Activated CD8-positive, alpha-beta T cell treated with anti-CD3 and anti-CD28 coated beads for 36 hours (primary cell): ENCODE results near the gene CCL16. TPM values are rescaled to one million over a fixed set of nuclear protein-coding genes. Genes with fewer than 3 reads are reported as not detected.

Experiments used
- ATAC-seq: fragments of 200-7000 bp; cut with Tn5 transposase; one replicate; pipeline ENCODE4 v1.10.0; 2021; ENCODE audit warnings: mild to moderate bottlenecking, moderate library complexity
- CTCF ChIA-PET: fragments of 350-600 bp; sonication (Branson Sonifier 250); formaldehyde crosslinking; loops from one replicate; lab custom pipeline; 2021; ENCODE audit warnings: antibody characterized with exemption; lab: Charles Lee
- POLR2A ChIA-PET: fragments of 350-600 bp; sonication (Branson Sonifier 250); formaldehyde crosslinking; loops from one replicate; lab custom pipeline; 2021; ENCODE audit warnings: antibody characterized with exemption; lab: Charles Lee
- DNase-seq: peaks from one replicate; pipeline ENCODE4 v3.0.0-alpha.2; 2020
- H3K27ac Mint-ChIP-seq: one replicate; pipeline ENCODE4 v1.8.0; 2021; ENCODE audit warnings: mild to moderate bottlenecking, mixed read lengths
- H3K27me3 Mint-ChIP-seq: one replicate; pipeline ENCODE4 v1.8.0; 2021; ENCODE audit warnings: mixed read lengths
- H3K36me3 Mint-ChIP-seq: one replicate; pipeline ENCODE4 v1.8.0; 2021; ENCODE audit warnings: low read depth, mixed read lengths
- H3K4me1 Mint-ChIP-seq: one replicate; pipeline ENCODE4 v1.8.0; 2021; ENCODE audit warnings: low read depth, mixed read lengths
- H3K4me3 Mint-ChIP-seq: one replicate; pipeline ENCODE4 v1.8.0; 2021; ENCODE audit warnings: mild to moderate bottlenecking, moderate library complexity, mixed read lengths
- H3K9me3 Mint-ChIP-seq: one replicate; pipeline ENCODE4 v1.8.0; 2021; ENCODE audit warnings: mixed read lengths
- CTCF ChIP-seq: fragments of 200-600 bp; IDR thresholded peaks from one replicate; pipeline ENCODE4 v1.8.0; 2022; ENCODE audit warnings: antibody characterized with exemption, mild to moderate bottlenecking
- intact Hi-C: fragments of 100-400 bp; cut with micrococcal nuclease; formaldehyde crosslinking; loops from one replicate; pipeline ENCODE4 v1.10.0; 2022
- total RNA-seq, 2 experiments: library from RNA; stranded (reverse); gene quantifications; one replicate each; pipeline ENCODE4 v1.2.3, GENCODE V29; 2021

CCL16 gene
- total RNA-seq, 2 experiments from 2014 or later: not detected

- no peaks in the 10 kb centered on the region for H3K4me1 Mint-ChIP-seq
- no peaks in the 10 kb centered on the region for H3K27me3 Mint-ChIP-seq
- ATAC-seq (no peak), DNase-seq (no peak)
- ChIA-PET POLR2A (no interaction called here), CTCF (interaction anchor here (0.8 to 11.8 kb wide), 27 partner anchors 7 to 184 kb away, joined by 3 to 299 read pairs (median 5); partner anchors contain the start of genes CCL14, CCL16 and HEATR9)
- no peak overlapping the region for H3K4me3 Mint-ChIP-seq
- no peak for TF ChIP-seq CTCF
- H3K36me3 Mint-ChIP-seq: no peaks in the 10 kb centered on the region
- intact Hi-C loops: loop anchor here (2.0 kb wide), 1 partner anchor 180 kb away; no protein-coding TSS in a partner anchor
- no peaks in the 10 kb centered on the region for H3K9me3 Mint-ChIP-seq
- no peak overlapping the region for H3K27ac Mint-ChIP-seq
Observed at GRCh38 chr17:35968520-35969054, 12.7 kb downstream of the CCL16 start.

GRCh38 chr17:35965272-35965671 is 16.0 kb downstream of the CCL16 start:
- no peak for TF ChIP-seq CTCF
- no peaks in the 10 kb centered on the region for H3K27me3 Mint-ChIP-seq
- ATAC-seq (no peak), DNase-seq (no peak)
- intact Hi-C loops: no loop called here
- H3K4me3 Mint-ChIP-seq: no peak overlapping the region
- CTCF ChIA-PET: interaction anchor here (1.6 to 2.1 kb wide), 4 partner anchors 10 to 184 kb away, joined by 4 to 15 read pairs (median 10); no protein-coding TSS in a partner anchor
- POLR2A ChIA-PET: no interaction called here
- no peaks in the 10 kb centered on the region for H3K4me1 Mint-ChIP-seq
- no peaks in the 10 kb centered on the region for H3K36me3 Mint-ChIP-seq
- H3K27ac Mint-ChIP-seq: no peak overlapping the region
- H3K9me3 Mint-ChIP-seq: no peaks in the 10 kb centered on the region

GRCh38 chr17:35963663-35964062 is 17.6 kb downstream of the CCL16 start:
- DNase-seq: no peak

GRCh38 chr17:35953720-35954119 is 27.6 kb downstream of the CCL16 start:
- POLR2A ChIA-PET: no interaction called here

More at GRCh38 chr17:35963663-35964062, 17.6 kb downstream of the CCL16 start:
- no peak for TF ChIP-seq CTCF
- no peaks in the 10 kb centered on the region for H3K4me1 Mint-ChIP-seq
- no peaks in the 10 kb centered on the region for H3K9me3 Mint-ChIP-seq
- H3K36me3 Mint-ChIP-seq: no peaks in the 10 kb centered on the region
- H3K27me3 Mint-ChIP-seq: peaks cover 2% of the 10 kb centered on the region
- ChIA-PET POLR2A (no interaction called here), CTCF (interaction anchor here (0.7 to 1.3 kb wide), 4 partner anchors 110 to 188 kb away, joined by 3 to 5 read pairs (median 4); no protein-coding TSS in a partner anchor)
- intact Hi-C loops: no loop called here
- H3K27ac Mint-ChIP-seq: no peak overlapping the region
- H3K4me3 Mint-ChIP-seq: no peak overlapping the region
- ATAC-seq: no peak

More at GRCh38 chr17:35953720-35954119, 27.6 kb downstream of the CCL16 start:
- CTCF ChIA-PET: no interaction called here
- H3K9me3 Mint-ChIP-seq: no peaks in the 10 kb centered on the region
- H3K27ac Mint-ChIP-seq: no peak overlapping the region
- intact Hi-C loops: no loop called here
- DNase-seq: no peak
- peaks cover 7% of the 10 kb centered on the region for H3K27me3 Mint-ChIP-seq
- no peak overlapping the region for H3K4me3 Mint-ChIP-seq
- no peak for ATAC-seq
- TF ChIP-seq CTCF: no peak
- H3K4me1 Mint-ChIP-seq: no peaks in the 10 kb centered on the region
- no peaks in the 10 kb centered on the region for H3K36me3 Mint-ChIP-seq
